Hepatocyte (in vitro differentiated cells): ENCODE data around the gene KRTAP2-4.

Source experiments
- CTCF ChIP-seq: fragments of 200-600 bp; sonication (generic); IDR thresholded peaks from 2 replicates; pipeline ENCODE4 v1.5.1; 2016; ENCODE audit warnings: antibody characterized with exemption, mild to moderate bottlenecking; ENCODE audit not compliant: poor library complexity
- EZH2 ChIP-seq: fragments of 200-600 bp; sonication (generic); IDR thresholded peaks from 2 replicates; pipeline ENCODE4 v1.6.1; 2016; ENCODE audit warnings: antibody characterized with exemption, mild to moderate bottlenecking, borderline replicate concordance
- EZH2phosphoT487 ChIP-seq: fragments of 200-600 bp; sonication (generic); IDR thresholded peaks from one replicate; pipeline ENCODE4 v1.6.1; 2018; ENCODE audit warnings: antibody characterized with exemption, mild to moderate bottlenecking, low read depth, moderate library complexity; ENCODE audit not compliant: unreplicated experiment, severe bottlenecking

GRCh38 chr17:41029633-41030245 lies 35.9 kb downstream of the KRTAP2-4 start, which contains the start of gene KRTAP1-4:
- no peak for TF ChIP-seq EZH2
- no peak for TF ChIP-seq CTCF
- no peak for TF ChIP-seq EZH2phosphoT487
